HEK293 (cell line): ENCODE measurements around the gene LKAAEAR1.

Experiments
- GFI1B ChIP-seq: fragments of 450-650 bp; formaldehyde crosslinking; IDR thresholded peaks from 2 replicates; pipeline ENCODE4 v1.5.1; 2016; ENCODE audit warnings: missing biosample characterization, missing genetic modification characterization
- GLIS1 ChIP-seq: fragments of 450-650 bp; formaldehyde crosslinking; IDR thresholded peaks from 2 replicates; pipeline ENCODE4 v1.5.1; 2016; ENCODE audit warnings: missing biosample characterization, missing genetic modification characterization
- GLIS2 ChIP-seq: fragments of 450-650 bp; formaldehyde crosslinking; IDR thresholded peaks from 2 replicates; pipeline ENCODE4 v1.5.1; 2016; ENCODE audit warnings: missing biosample characterization, missing genetic modification characterization
- KLF16 ChIP-seq: fragments of 450-650 bp; formaldehyde crosslinking; IDR thresholded peaks from 2 replicates; pipeline ENCODE4 v1.5.1; 2017; ENCODE audit warnings: missing biosample characterization, missing genetic modification characterization
- TCF7L2 ChIP-seq: IDR thresholded peaks from 2 replicates; pipeline ENCODE4 v1.6.1; 2011; ENCODE audit warnings: low read depth, mild to moderate bottlenecking, inconsistent platforms, low read length, moderate library complexity, borderline replicate concordance
- WT1 ChIP-seq: fragments of 450-650 bp; formaldehyde crosslinking; IDR thresholded peaks from 2 replicates; pipeline ENCODE4 v1.5.1; 2016; ENCODE audit warnings: missing biosample characterization, missing genetic modification characterization
- ZBTB17 ChIP-seq: fragments of 450-650 bp; formaldehyde crosslinking; IDR thresholded peaks from 2 replicates; pipeline ENCODE4 v1.5.1; 2016; ENCODE audit warnings: missing biosample characterization, missing genetic modification characterization
- ZNF155 ChIP-seq: fragments of 450-650 bp; formaldehyde crosslinking; IDR thresholded peaks from 2 replicates; pipeline ENCODE4 v1.5.1; 2016; ENCODE audit warnings: missing biosample characterization, missing genetic modification characterization
- ZNF157 ChIP-seq: fragments of 450-650 bp; formaldehyde crosslinking; IDR thresholded peaks from 2 replicates; pipeline ENCODE4 v1.5.1; 2016; ENCODE audit warnings: missing biosample characterization, missing genetic modification characterization
- ZNF184 ChIP-seq: fragments of 450-650 bp; IDR thresholded peaks from 2 replicates; pipeline ENCODE4 v1.5.1; 2018; ENCODE audit warnings: missing biosample characterization, mild to moderate bottlenecking, missing genetic modification characterization
- ZNF2 ChIP-seq: fragments of 450-650 bp; formaldehyde crosslinking; IDR thresholded peaks from 2 replicates; pipeline ENCODE4 v1.5.1; 2016; ENCODE audit warnings: missing biosample characterization, missing genetic modification characterization
- ZNF202 ChIP-seq: fragments of 450-650 bp; formaldehyde crosslinking; IDR thresholded peaks from 2 replicates; pipeline ENCODE4 v1.5.1; 2016; ENCODE audit warnings: missing biosample characterization, missing genetic modification characterization, borderline replicate concordance
- ZNF223 ChIP-seq: fragments of 450-650 bp; formaldehyde crosslinking; IDR thresholded peaks from 2 replicates; pipeline ENCODE4 v1.5.1; 2016; ENCODE audit warnings: missing biosample characterization, missing genetic modification characterization
- ZNF24 ChIP-seq: fragments of 450-650 bp; formaldehyde crosslinking; IDR thresholded peaks from 2 replicates; pipeline ENCODE4 v1.5.1; 2016; ENCODE audit warnings: missing biosample characterization, missing genetic modification characterization
- ZNF248 ChIP-seq: fragments of 450-650 bp; formaldehyde crosslinking; IDR thresholded peaks from 2 replicates; pipeline ENCODE4 v1.5.1; 2017; ENCODE audit warnings: missing biosample characterization, missing genetic modification characterization
- ZNF341 ChIP-seq: fragments of 450-650 bp; formaldehyde crosslinking; IDR thresholded peaks from 2 replicates; pipeline ENCODE4; 2016; ENCODE audit warnings: low read depth, missing biosample characterization, missing genetic modification characterization
- ZNF37A ChIP-seq: fragments of 450-650 bp; IDR thresholded peaks from 2 replicates; pipeline ENCODE4 v1.5.1; 2018; ENCODE audit warnings: missing biosample characterization, missing genetic modification characterization
- ZNF423 ChIP-seq: fragments of 450-650 bp; formaldehyde crosslinking; IDR thresholded peaks from 2 replicates; pipeline ENCODE4 v1.5.1; 2016; ENCODE audit warnings: missing biosample characterization, missing genetic modification characterization
- ZNF544 ChIP-seq: fragments of 450-650 bp; formaldehyde crosslinking; IDR thresholded peaks from 2 replicates; pipeline ENCODE4 v1.5.0; 2017; ENCODE audit warnings: missing biosample characterization, missing genetic modification characterization
- ZNF560 ChIP-seq: fragments of 450-650 bp; formaldehyde crosslinking; IDR thresholded peaks from 2 replicates; pipeline ENCODE4 v1.5.1; 2017; ENCODE audit warnings: missing biosample characterization, missing genetic modification characterization, borderline replicate concordance
- ZNF610 ChIP-seq: fragments of 450-650 bp; formaldehyde crosslinking; IDR thresholded peaks from 2 replicates; pipeline ENCODE4 v1.5.1; 2016; ENCODE audit warnings: missing biosample characterization, missing genetic modification characterization, borderline replicate concordance
- ZNF707 ChIP-seq: fragments of 450-650 bp; formaldehyde crosslinking; IDR thresholded peaks from 2 replicates; pipeline ENCODE4 v1.5.1; 2016; ENCODE audit warnings: missing biosample characterization, missing genetic modification characterization
- ZNF768 ChIP-seq: fragments of 450-650 bp; formaldehyde crosslinking; IDR thresholded peaks from 2 replicates; pipeline ENCODE4 v1.5.1; 2018; ENCODE audit warnings: missing biosample characterization, mild to moderate bottlenecking, missing genetic modification characterization
- ZNF785 ChIP-seq: fragments of 450-650 bp; formaldehyde crosslinking; IDR thresholded peaks from 2 replicates; pipeline ENCODE4 v1.5.1; 2016; ENCODE audit warnings: missing biosample characterization, missing genetic modification characterization
- ZNF843 ChIP-seq: fragments of 450-650 bp; formaldehyde crosslinking; IDR thresholded peaks from 2 replicates; pipeline ENCODE4 v1.5.1; 2016; ENCODE audit warnings: missing biosample characterization, missing genetic modification characterization
- ZSCAN23 ChIP-seq: fragments of 450-650 bp; formaldehyde crosslinking; IDR thresholded peaks from 2 replicates; pipeline ENCODE4 v1.5.1; 2016; ENCODE audit warnings: missing biosample characterization, missing genetic modification characterization
- TF ChIP-seq, protein P1 (sequence below): fragments of 450-650 bp; formaldehyde crosslinking; IDR thresholded peaks from 2 replicates; pipeline ENCODE4 v1.5.1; 2016; ENCODE audit warnings: missing biosample characterization, missing genetic modification characterization, low read depth
- TF ChIP-seq, protein P2 (sequence below): fragments of 450-650 bp; formaldehyde crosslinking; IDR thresholded peaks from 2 replicates; pipeline ENCODE4 v1.5.1; 2017; ENCODE audit warnings: missing biosample characterization, missing genetic modification characterization
- TF ChIP-seq, protein P3 (sequence below): fragments of 450-650 bp; formaldehyde crosslinking; optimal IDR thresholded peaks from 2 replicates; pipeline ENCODE3; 2016; ENCODE audit warnings: missing biosample characterization, mild to moderate bottlenecking, missing genetic modification characterization
- TF ChIP-seq, protein P4 (sequence below): fragments of 450-650 bp; formaldehyde crosslinking; IDR thresholded peaks from 2 replicates; pipeline ENCODE4 v1.5.1; 2017; ENCODE audit warnings: missing biosample characterization, missing genetic modification characterization
- TF ChIP-seq, protein P5 (sequence below): fragments of 450-650 bp; formaldehyde crosslinking; IDR thresholded peaks from 2 replicates; pipeline ENCODE4; 2016; ENCODE audit warnings: missing biosample characterization, missing genetic modification characterization
- TF ChIP-seq, protein P6 (sequence below): fragments of 450-650 bp; formaldehyde crosslinking; IDR thresholded peaks from 2 replicates; pipeline ENCODE4 v1.5.1; 2016; ENCODE audit warnings: missing biosample characterization, missing genetic modification characterization
- TF ChIP-seq, protein P7 (sequence below): fragments of 450-650 bp; formaldehyde crosslinking; IDR thresholded peaks from 2 replicates; pipeline ENCODE4 v1.5.1; 2016; ENCODE audit warnings: missing biosample characterization, missing genetic modification characterization

The LKAAEAR1 gene

DNA sequence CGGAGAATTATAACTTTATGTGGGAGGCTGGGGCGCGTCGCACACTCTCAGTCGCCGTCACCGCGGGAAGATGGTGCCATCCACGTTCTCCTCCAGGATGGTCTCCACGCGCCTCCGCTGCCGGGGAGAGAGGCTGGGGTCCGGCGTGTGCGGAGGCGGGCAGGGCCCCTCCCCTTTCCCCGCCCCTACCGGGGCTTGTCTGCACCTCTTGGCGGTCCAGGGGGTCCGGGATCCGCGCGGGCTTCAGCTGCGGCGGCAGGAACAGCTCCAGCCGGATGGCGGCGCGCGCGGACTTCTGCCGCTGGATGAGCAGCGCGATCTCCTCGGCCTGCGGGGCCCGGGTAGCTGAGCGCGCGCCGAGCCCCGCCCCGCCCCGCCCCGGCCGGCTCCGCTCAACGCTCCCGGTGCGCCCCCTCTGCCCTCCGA, 807 bp downstream of the LKAAEAR1 start (continued):
- TF ChIP-seq, protein P1, sequence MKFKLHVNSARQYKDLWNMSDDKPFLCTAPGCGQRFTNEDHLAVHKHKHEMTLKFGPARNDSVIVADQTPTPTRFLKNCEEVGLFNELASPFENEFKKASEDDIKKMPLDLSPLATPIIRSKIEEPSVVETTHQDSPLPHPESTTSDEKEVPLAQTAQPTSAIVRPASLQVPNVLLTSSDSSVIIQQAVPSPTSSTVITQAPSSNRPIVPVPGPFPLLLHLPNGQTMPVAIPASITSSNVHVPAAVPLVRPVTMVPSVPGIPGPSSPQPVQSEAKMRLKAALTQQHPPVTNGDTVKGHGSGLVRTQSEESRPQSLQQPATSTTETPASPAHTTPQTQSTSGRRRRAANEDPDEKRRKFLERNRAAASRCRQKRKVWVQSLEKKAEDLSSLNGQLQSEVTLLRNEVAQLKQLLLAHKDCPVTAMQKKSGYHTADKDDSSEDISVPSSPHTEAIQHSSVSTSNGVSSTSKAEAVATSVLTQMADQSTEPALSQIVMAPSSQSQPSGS (tag by site-specific recombination): no peak
- TF ChIP-seq KLF16 (tag by site-specific recombination) (peak; percentile 54; the same call in 1 of the 2 replicates), ZNF223 (tag by site-specific recombination) (no peak), GLIS1 (tag by site-specific recombination) (peak; percentile 97), ZNF202 (tag by site-specific recombination) (no peak), ZNF184 (tag by site-specific recombination) (no peak), ZNF707 (no peak), ZBTB17 (tag by site-specific recombination) (peak; percentile 47; the same call in 1 of the 2 replicates), ZNF248 (no peak), ZNF768 (tag by site-specific recombination) (no peak), ZNF544 (tag by site-specific recombination) (no peak), ZNF341 (no peak; the same call in 1 of the 2 replicates), ZNF157 (no peak), ZNF843 (no peak), WT1 (tag by site-specific recombination) (0 out of 2 replicates have a peak, but pooled peaks have one; percentile 25), ZNF2 (tag by site-specific recombination) (no peak), ZNF560 (tag by site-specific recombination) (no peak), ZNF423 (tag by site-specific recombination) (peak; percentile 98), ZNF37A (no peak), ZNF785 (tag by site-specific recombination) (no peak), ZSCAN23 (tag by site-specific recombination) (no peak), ZNF155 (tag by site-specific recombination) (no peak), ZNF24 (no peak), GFI1B (no peak), ZNF610 (tag by site-specific recombination) (no peak), GLIS2 (tag by site-specific recombination) (peak; percentile 82), TCF7L2 (no peak)
- TF ChIP-seq, protein P2, sequence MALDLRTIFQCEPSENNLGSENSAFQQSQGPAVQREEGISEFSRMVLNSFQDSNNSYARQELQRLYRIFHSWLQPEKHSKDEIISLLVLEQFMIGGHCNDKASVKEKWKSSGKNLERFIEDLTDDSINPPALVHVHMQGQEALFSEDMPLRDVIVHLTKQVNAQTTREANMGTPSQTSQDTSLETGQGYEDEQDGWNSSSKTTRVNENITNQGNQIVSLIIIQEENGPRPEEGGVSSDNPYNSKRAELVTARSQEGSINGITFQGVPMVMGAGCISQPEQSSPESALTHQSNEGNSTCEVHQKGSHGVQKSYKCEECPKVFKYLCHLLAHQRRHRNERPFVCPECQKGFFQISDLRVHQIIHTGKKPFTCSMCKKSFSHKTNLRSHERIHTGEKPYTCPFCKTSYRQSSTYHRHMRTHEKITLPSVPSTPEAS (tag by site-specific recombination): no peak
- TF ChIP-seq, protein P3, sequence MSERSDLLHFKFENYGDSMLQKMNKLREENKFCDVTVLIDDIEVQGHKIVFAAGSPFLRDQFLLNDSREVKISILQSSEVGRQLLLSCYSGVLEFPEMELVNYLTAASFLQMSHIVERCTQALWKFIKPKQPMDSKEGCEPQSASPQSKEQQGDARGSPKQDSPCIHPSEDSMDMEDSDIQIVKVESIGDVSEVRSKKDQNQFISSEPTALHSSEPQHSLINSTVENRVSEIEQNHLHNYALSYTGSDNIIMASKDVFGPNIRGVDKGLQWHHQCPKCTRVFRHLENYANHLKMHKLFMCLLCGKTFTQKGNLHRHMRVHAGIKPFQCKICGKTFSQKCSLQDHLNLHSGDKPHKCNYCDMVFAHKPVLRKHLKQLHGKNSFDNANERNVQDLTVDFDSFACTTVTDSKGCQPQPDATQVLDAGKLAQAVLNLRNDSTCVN (tag by site-specific recombination): peak; percentile 81
- TF ChIP-seq, protein P4, sequence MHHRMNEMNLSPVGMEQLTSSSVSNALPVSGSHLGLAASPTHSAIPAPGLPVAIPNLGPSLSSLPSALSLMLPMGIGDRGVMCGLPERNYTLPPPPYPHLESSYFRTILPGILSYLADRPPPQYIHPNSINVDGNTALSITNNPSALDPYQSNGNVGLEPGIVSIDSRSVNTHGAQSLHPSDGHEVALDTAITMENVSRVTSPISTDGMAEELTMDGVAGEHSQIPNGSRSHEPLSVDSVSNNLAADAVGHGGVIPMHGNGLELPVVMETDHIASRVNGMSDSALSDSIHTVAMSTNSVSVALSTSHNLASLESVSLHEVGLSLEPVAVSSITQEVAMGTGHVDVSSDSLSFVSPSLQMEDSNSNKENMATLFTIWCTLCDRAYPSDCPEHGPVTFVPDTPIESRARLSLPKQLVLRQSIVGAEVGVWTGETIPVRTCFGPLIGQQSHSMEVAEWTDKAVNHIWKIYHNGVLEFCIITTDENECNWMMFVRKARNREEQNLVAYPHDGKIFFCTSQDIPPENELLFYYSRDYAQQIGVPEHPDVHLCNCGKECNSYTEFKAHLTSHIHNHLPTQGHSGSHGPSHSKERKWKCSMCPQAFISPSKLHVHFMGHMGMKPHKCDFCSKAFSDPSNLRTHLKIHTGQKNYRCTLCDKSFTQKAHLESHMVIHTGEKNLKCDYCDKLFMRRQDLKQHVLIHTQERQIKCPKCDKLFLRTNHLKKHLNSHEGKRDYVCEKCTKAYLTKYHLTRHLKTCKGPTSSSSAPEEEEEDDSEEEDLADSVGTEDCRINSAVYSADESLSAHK (tag by site-specific recombination): 0 out of 2 replicates have a peak, but pooled peaks have one; percentile 40
- TF ChIP-seq, protein P5, sequence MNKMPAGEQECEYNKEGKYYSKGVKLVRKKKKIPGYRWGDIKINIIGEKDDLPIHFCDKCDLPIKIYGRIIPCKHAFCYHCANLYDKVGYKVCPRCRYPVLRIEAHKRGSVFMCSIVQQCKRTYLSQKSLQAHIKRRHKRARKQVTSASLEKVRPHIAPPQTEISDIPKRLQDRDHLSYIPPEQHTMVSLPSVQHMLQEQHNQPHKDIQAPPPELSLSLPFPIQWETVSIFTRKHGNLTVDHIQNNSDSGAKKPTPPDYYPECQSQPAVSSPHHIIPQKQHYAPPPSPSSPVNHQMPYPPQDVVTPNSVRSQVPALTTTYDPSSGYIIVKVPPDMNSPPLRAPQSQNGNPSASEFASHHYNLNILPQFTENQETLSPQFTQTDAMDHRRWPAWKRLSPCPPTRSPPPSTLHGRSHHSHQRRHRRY (tag by site-specific recombination): no peak
- TF ChIP-seq, protein P6, sequence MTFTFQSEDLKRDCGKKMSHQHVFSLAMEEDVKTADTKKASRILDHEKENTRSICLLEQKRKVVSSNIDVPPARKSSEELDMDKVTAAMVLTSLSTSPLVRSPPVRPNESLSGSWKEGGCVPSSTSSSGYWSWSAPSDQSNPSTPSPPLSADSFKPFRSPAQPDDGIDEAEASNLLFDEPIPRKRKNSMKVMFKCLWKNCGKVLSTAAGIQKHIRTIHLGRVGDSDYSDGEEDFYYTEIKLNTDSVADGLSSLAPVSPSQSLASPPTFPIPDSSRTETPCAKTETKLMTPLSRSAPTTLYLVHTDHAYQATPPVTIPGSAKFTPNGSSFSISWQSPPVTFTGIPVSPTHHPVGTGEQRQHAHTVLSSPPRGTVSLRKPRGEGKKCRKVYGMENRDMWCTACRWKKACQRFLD (tag by site-specific recombination): no peak
- TF ChIP-seq, protein P7, sequence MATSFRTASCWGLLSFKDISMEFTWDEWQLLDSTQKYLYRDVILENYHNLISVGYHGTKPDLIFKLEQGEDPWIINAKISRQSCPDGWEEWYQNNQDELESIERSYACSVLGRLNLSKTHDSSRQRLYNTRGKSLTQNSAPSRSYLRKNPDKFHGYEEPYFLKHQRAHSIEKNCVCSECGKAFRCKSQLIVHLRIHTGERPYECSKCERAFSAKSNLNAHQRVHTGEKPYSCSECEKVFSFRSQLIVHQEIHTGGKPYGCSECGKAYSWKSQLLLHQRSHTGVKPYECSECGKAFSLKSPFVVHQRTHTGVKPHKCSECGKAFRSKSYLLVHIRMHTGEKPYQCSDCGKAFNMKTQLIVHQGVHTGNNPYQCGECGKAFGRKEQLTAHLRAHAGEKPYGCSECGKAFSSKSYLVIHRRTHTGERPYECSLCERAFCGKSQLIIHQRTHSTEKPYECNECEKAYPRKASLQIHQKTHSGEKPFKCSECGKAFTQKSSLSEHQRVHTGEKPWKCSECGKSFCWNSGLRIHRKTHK (tag by site-specific recombination): no peak
